ENCODE results near the gene DLG2.

DLG2 gene

GRCh38 chr11:84069048-84069447 is 1558.1 kb downstream of the DLG2 start:
- no peak for TF ChIP-seq CTCF (IDR thresholded peaks at IDR 0.05; ENCODE audit: control insufficient read depth, extremely low read depth, insufficient read depth)

GRCh38 chr11:84061726-84062125 is 1565.4 kb downstream of the DLG2 start:
- no peak overlapping the region for H3K4me3 ChIP-seq (ENCODE audit: low read depth, low read length)
- no peak for DNase-seq (ENCODE audit: low read depth)

More at GRCh38 chr11:84069048-84069447, 1558.1 kb downstream of the DLG2 start:
- DNase-seq (ENCODE audit: low read depth): no peak
- no peak overlapping the region for H3K4me3 ChIP-seq (ENCODE audit: low read depth, low read length)

GRCh38 chr11:84056653-84057376 is 1570.3 kb downstream of the DLG2 start:
- no peak for DNase-seq (ENCODE audit: low read depth)

More at GRCh38 chr11:84061726-84062125, 1565.4 kb downstream of the DLG2 start:
- no peak for TF ChIP-seq CTCF (IDR thresholded peaks at IDR 0.05; ENCODE audit: control insufficient read depth, extremely low read depth, insufficient read depth)

GRCh38 chr11:84045146-84045545 is 1582.0 kb downstream of the DLG2 start:
- DNase-seq (ENCODE audit: low read depth): no peak
- no peak overlapping the region for H3K4me3 ChIP-seq (ENCODE audit: low read depth, low read length)
- no peak for TF ChIP-seq CTCF (IDR thresholded peaks at IDR 0.05; ENCODE audit: control insufficient read depth, extremely low read depth, insufficient read depth)

More at GRCh38 chr11:84056653-84057376, 1570.3 kb downstream of the DLG2 start:
- no peak overlapping the region for H3K4me3 ChIP-seq (ENCODE audit: low read depth, low read length)
- TF ChIP-seq CTCF (IDR thresholded peaks at IDR 0.05; ENCODE audit: control insufficient read depth, extremely low read depth, insufficient read depth): no peak

DNA sequence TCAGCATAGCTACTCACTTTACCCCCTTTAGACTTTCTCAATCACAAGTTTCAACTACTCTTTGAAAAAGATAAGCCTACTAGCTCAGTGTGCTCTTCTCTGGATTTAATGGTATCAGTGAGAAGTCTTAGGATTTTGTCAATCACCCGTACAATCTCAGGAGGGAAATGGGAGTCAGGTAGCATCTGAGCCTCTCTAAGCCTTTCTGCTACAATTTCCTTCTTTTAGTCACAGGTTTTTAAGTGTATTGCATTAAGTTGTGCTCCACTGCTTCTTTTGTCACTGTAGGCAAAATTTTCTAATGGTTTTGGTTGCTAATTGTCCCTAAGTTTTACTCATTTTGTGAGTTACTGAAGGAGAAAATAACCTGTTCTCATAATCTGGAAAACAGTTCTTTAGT is 1582.4 kb downstream of the DLG2 start:
- no peak for DNase-seq (ENCODE audit: low read depth)
- no peak for TF ChIP-seq CTCF (IDR thresholded peaks at IDR 0.05; ENCODE audit: control insufficient read depth, extremely low read depth, insufficient read depth)
- H3K4me3 ChIP-seq (ENCODE audit: low read depth, low read length): no peak overlapping the region

GRCh38 chr11:84036664-84037194 is 1590.4 kb downstream of the DLG2 start:
- TF ChIP-seq CTCF (IDR thresholded peaks at IDR 0.05; ENCODE audit: control insufficient read depth, extremely low read depth, insufficient read depth): no peak
- no peak overlapping the region for H3K4me3 ChIP-seq (ENCODE audit: low read depth, low read length)
- no peak for DNase-seq (ENCODE audit: low read depth)
